GM21423 (cell line): Measurements from ENCODE around the gene RTN4RL2.

Source experiments
- ATAC-seq: cut with Tn5 transposase; IDR thresholded peaks from one replicate; pipeline ENCODE4 v1.9.1; 2021; ENCODE audit warnings: mild to moderate bottlenecking, moderate library complexity; ENCODE audit not compliant: unreplicated experiment

Gene RTN4RL2

DNA sequence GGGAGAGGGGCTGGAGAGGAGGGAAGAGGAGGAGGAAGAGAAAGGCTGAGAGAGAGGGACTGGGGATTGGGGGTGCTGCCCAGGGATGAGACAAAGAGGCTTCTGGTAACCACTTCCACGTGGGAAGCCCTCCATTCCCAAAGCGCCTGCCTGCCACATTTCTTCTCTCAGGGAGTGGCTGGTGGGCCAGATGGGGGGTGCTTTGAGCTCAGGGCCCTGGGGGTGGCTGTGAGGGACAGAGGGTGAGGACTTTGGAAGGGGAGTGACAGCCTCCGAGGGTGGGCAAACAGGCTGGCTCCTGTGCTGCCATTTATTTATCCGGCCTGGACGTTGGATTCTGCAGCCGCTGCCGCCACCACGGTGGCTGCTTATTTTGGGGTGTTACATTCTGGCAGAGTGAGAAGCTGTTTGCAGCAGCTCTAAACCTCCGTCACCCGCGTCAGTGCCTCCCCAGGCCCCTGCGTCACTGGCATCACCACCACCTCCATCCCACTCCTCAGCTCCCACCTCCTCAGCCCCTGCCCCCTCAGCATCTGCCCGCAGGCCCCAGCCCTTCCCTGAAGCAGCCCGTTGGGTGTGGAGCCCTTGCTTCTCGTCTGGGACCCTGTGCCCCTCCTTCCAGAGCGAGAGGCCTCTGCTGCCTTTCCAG lies 1.6 kb downstream of the RTN4RL2 start:
- ATAC-seq: no peak

DNA sequence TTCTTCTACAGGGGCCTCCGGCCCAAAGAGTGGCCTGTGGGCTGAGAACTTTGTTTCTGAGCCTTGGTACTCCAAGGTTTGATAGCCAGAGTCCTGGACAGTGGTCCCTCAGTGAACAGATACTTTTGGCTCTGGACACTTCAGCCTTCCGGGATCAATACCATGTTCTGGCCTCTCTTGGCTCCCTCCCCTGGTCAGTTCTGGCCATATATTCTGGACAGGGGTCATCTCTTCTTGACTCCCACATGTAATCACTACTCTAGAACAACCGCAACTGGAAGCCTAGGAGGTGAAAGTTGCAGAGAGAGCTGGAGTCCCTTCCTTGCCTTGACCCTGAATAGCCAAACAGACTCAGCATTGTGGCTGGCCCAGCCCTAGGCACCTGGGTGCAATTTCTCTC lies 2.3 kb downstream of the RTN4RL2 start:
- no peak for ATAC-seq

DNA sequence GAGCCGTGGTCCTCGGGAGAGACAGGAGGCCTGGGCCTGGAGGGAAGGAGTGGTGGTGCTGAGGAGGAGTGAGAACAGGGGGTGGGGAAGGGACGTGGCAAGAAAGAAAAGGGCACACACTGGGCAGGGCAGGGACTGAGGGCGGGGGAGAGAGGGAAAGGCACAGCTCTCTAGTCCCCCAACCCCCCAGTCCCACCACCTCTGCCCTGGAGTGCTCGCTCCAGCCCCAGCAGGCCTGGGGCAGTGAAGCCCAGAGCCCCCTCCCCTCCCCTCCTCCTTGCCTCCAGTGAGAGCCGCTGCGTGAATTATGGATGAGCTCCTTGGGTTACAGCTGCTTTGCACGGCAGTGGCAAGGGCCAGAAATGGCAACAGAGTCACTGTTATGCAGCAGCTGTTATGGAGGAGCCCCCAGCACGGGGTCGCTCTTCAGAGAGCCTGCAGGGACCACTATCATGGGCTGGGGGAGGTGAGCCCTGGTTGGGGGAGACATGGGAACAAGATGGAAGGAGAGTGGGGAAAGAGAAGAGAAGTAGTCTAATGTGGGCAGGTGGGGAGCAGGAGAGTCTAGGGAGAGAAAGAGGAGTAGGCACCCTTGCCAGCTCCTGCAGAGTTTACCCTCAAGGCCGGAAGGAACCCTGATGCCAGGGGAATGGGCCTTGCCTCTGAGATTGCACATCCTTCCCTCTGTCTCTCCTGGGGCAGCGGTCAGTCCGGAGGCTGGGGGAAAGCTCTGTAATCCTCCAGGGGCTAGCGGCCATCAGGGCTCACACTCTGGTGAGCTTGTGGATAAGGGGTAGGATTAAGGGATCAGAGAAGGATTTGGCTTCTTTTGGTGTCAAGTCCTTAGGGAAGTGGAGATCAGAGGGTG lies 3.6 kb downstream of the RTN4RL2 start:
- no peak for ATAC-seq

DNA sequence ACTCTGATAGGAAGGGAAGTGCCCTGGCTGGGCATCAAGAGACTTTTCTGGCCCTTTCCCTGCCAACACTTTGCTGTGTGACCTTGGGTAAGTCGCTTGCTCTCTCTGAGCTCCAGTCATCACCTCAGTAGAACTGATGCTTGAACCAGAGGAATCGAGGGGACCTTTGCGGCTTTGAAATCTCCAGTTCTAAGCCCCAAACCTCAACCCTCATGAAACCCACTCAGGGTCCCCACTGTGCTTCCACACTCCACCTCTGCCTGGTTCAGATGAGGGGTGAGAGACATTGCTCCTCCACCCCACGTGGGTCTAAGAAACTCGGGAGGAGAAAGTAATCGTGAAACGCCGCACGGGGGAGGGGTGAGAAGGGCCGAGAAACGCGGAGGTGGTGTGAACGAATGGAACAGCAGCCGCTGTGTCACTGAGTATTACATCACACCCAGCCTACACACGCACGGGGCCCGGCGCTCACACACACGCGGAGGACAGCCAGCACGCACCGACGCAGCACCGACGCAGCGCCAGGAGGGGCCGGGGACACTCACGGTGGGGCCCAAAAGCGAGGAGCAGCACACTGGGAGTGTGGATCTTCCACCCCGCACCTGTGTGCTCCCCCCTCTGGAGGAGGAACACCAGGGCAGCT lies 4.3 kb downstream of the RTN4RL2 start:
- no peak for ATAC-seq

DNA sequence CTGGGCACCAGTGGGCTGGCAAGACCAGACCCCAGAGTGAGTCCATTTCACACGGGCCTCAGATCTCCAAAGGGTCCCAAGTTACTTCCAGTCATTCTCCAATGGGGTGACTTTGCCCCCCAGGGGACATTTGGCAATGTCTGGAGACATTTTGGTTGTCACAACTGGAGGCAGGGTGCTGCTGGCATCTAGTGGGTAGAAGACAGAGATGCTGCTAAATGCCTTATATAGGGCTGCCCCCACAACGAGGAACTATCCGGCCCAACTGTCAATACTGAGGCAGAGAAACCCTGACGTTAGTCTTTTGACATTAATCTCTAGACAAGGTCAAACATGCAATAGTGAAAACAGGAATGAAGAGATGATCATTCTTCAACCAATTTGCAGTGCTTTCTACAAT lies 6.4 kb downstream of the RTN4RL2 start:
- no peak for ATAC-seq

DNA sequence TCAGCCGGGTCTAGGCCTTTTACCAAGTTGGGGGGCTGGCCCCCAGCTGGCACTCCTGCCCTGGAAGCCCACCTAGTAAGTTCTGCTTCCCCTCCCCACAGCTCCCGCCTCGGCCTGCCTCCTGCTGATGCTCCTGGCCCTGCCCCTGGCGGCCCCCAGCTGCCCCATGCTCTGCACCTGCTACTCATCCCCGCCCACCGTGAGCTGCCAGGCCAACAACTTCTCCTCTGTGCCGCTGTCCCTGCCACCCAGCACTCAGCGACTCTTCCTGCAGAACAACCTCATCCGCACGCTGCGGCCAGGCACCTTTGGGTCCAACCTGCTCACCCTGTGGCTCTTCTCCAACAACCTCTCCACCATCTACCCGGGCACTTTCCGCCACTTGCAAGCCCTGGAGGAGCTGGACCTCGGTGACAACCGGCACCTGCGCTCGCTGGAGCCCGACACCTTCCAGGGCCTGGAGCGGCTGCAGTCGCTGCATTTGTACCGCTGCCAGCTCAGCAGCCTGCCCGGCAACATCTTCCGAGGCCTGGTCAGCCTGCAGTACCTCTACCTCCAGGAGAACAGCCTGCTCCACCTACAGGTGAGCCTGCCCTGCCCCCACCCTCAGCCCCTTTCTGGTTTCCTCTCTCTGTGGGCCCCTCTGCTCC lies 7.3 kb downstream of the RTN4RL2 start:
- no peak for ATAC-seq

DNA sequence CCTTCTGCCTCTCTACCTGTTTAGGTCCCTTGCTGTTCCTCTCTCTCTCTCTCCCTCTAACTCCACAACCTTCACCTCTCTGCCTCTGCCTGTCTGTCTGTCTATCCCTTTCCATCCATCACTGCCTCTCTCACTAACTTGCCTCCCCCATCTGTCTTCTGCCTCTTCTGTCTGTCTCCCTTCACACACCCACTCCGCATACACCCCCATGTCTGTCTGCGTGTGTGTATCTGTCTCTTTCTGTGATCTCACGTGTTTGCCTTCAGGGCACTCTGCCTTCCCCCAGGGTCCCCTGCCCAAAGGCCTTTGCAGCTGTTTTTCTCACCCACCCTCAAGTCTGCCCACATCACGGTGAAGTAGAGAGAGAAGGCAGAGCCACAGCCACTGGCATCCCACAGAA lies 7.9 kb downstream of the RTN4RL2 start:
- no peak for ATAC-seq

DNA sequence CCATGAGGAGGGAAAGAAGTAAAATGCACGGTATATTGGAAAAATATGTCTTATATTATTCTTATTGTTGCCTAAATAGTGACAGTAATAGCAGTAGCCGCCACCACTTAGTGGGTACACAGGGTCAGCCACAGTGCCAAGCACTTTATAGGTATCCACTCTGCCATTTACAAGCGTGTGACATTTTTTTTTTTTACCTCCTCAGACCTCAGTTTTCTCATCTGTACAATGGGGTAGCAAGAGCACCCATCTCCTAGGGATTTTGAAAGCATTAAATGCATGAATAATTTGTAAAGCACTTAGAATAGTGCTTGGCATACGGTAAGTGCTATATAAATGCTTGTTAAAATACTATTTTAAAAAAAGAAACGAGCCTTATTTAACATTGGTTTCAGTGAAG lies 8.9 kb downstream of the RTN4RL2 start:
- no peak for ATAC-seq

DNA sequence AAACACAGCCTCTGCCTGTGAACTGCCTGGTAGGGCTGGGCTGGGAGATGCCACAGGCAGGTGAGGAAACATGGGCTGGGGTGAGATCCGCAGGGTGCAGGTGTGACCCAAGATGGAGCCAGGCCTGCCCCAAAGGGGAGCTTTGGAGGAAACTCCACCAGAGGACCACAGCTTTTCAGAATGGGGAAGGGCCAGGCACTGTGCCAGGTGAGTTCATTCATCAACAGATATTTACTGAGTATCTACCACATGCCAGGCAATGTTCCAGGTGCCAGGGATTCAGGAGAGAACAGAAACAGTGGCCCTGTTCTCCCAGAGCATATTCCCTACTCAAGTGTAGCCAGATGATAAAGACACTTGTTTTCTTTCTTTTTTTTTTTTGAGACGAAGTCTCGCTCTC lies 11.2 kb downstream of the RTN4RL2 start:
- no peak for ATAC-seq

DNA sequence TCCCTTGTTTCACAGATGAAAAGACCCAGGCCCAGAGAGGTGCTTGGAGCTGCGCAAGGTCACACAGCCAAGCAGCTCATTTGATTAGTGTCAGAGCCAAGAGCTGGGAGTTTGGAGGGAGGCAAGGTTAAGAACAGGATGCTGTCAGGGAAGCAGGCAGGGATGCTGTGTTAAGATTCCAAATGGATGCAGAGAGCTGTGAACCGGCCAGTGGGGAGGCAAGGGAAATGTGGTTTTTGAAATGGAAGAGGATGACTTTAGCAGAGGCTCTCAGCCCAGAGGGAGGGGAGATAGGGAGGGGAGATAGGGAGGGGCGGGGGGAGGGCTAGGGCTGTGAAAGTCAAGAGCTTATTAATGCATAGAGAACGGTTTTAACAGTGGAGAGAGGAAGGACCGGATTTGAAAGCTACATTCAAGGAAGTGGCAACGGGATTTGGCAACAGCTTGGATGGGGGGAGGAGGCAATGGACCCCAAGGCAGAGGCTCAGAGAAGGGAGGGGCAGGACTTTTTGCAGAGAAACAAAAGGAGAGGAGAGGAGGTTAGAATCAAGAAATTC lies 13.0 kb downstream of the RTN4RL2 start:
- no peak for ATAC-seq

DNA sequence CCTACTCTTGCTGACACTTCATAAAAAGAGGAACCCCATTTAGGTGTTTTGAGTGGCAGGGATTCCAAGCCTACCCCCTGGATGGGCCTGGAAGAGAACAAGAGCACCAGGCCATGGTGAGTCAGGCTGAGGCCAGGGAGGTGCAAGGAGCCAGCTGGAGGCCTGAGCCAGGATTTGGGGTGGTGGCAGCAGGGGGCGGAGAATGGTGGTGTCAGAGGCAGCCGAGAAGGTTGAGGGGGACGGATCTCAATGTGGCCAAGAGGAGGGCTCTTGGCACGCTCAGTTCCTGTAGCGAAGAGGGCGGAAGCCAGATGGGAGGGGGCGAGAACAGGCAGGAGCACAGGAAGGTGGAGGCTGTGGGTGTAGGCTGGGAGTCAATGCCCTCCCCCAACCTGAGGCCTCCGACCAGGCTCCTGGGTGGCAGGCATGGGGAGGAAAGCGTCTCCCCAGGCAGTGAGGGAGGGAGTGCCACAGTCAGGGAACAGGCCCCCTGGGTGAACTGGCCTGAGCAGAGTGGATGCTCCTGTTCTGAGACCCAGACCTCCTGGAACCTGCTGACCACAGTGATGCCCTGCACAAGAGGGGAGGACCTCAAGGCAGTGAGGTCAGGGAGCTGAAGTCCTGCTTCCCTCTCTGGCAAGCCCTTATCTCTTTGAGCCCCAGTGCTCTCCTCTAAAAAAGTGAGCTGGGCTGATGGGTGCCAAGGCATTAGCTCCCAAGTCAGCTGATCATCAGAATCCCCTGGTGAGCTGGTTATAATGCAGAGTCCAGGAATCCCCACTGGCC lies 13.9 kb downstream of the RTN4RL2 start:
- peak; percentile 54 for ATAC-seq

DNA sequence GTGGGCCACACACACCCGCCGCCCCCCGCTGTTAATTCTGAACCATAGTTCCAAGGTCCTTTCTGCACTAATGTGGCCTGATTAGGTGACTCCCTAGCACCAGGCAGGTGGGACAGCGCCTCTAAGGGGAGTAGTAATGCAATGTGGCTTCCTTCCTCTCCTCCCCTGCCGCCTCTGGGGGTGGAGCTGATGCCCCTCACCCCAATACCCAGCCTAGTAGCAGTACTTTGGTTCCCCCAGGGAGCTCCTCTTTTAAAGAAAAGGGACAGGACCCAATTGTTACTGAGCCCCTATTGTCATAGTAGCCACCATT lies 14.4 kb downstream of the RTN4RL2 start:
- ATAC-seq: no peak

DNA sequence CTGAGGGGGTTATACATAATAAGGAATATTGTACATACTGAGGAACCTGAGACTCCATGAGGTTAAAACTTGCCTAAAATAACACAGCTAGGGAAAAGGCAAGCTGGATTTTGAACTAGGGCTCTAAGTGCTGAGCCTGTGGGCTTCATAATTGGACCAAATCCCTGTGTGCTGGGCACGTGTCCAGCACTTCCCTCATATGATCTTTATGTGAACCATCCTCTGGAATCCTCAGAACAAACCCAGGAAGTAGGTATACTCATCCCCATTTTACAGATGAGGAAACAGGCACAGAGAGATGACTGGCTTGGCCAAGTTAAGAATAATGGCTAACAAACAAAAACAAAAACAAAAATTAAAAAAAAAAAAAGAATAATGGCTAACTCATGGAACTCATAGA lies 14.9 kb downstream of the RTN4RL2 start:
- no peak for ATAC-seq

DNA sequence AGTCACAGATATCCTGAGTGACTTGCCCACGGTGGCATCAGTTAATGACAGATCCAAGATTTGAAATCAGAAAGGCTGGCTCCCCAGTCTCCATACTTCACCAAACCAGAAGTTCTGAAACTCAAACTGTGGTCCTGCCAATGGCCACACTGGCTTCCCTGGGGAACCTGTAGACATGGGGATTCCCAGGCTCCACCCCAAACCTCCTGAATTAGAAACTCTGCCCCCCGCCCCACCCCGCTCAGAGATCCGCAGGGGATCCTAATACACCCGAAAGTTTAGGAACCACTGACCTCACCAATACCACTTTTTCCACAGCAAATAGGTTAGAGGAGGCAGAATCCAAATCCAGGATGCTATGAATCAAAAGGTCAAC lies 15.3 kb downstream of the RTN4RL2 start:
- ATAC-seq: peak; percentile 18

DNA sequence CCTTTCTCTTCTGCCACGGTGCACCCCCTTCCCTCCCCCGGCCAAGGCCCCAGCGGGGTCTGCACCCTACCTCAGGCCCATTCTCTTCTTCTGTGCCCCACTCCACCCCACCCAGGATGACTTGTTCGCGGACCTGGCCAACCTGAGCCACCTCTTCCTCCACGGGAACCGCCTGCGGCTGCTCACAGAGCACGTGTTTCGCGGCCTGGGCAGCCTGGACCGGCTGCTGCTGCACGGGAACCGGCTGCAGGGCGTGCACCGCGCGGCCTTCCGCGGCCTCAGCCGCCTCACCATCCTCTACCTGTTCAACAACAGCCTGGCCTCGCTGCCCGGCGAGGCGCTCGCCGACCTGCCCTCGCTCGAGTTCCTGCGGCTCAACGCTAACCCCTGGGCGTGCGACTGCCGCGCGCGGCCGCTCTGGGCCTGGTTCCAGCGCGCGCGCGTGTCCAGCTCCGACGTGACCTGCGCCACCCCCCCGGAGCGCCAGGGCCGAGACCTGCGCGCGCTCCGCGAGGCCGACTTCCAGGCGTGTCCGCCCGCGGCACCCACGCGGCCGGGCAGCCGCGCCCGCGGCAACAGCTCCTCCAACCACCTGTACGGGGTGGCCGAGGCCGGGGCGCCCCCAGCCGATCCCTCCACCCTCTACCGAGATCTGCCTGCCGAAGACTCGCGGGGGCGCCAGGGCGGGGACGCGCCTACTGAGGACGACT lies 15.9 kb downstream of the RTN4RL2 start:
- ATAC-seq: peak; percentile 26

DNA sequence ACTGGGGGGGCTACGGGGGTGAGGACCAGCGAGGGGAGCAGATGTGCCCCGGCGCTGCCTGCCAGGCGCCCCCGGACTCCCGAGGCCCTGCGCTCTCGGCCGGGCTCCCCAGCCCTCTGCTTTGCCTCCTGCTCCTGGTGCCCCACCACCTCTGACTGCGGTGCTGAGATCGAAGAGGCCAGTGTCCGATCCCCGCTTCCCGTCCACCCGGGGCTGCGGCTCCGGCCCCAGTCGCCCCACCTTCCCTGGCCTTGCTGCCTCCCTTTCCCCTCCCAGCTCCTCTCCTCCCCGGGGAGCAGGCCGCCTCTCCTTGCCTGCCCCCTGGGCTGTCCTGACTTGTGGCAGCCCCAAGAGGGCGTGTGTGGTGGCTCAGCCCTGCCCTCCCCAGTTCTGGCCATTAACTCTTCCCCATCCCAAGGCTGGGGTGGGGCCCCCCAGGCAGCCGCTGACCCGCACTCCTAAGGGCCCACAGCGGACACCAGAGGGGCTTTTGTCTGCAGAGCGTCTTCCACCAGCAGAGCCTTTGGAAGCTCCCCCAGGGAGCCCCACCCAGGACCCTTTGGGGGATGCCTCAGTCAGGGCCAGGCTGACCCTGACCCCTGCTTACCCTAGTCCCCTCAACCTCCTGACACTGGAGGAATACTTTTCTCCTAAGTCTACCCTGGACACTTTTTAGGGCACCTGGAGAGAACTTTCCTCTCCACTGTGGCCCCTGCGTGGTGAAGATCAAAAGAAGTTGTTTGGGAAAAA lies 16.6 kb downstream of the RTN4RL2 start:
- ATAC-seq: peak; percentile 42

DNA sequence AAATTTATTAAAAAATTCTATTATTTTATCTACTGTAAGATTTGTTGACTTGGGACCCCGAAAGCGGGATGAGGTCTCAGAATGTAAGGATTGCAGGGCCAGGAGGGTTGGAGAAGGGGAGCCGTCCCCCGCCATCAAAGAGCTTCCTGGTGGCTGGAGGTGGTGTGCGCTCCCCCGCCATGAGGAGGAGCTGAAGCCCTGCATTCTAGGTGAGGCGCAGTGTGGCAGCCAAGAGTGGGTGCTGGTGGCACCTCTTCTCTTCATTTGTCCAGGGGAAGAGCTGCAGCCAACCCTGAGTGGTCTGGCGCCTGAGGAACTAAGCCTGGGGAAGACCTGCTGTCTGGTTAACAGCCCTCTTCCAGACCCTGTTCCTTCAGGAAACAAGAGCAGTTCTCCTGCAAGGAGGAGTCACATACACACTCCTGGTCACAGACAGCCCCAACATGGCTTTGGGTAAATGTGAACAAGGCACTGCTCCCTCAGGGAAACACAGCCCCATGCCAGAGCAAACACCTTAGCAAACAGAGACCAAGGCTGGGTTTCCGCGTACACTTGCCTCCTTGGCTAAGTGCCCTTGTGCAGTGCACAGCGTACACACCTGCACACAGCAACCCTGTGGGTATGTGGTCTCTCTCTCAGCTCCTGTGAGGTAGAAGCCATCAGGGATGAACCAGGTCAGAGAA lies 17.3 kb downstream of the RTN4RL2 start:
- no peak for ATAC-seq

DNA sequence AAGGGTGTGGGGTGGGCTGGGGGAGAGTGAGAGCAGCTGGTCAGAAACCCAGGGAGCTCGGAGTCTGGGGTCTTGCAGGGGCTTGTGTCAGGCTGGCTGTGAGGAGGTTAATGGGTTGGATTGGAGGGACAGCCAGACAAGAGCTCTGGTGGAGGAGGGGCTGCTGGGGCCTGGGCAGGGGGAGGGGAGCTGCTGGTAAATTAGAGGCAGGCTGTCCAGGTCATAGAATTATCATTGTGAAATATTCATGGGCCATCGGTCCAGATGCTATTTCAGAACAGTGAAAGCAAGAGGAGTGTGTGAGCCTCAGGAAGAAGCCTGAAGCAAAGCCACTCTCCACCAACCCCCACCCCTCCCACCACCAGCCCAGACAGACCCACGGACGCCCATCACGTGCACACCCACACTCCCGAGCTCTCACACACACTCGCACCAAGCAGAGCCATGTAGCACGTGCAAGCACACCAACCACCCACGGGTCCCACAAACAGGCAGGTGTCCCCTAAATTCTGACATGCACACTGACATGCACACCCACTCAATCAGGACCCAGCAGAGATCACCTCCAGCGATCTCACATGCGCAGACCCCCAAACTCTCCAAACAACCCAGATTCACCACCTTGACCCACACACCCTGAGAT lies 18.8 kb downstream of the RTN4RL2 start:
- ATAC-seq: no peak
